Measurements from ENCODE around the gene PCSK1N.
"Not testable (repeated sequence)": the region's sequence is repeated elsewhere in the genome, so short reads cannot be mapped to it uniquely, and the experiment has no call there.

PCSK1N gene

GRCh38 chrX:48824066-48824465 is 11.3 kb downstream of the PCSK1N start:
- Histone ChIP-seq H3K4me3 (replicated peaks; ENCODE audit: insufficient read depth, low read length) (no peak overlapping the region), H3K27me3 (ENCODE audit: insufficient read depth, poor library complexity, severe bottlenecking) (peaks cover 3% of the 10 kb centered on the region), H3K27ac (replicated peaks) (no peak overlapping the region)
- TF ChIP-seq REST (IDR thresholded peaks at IDR 0.05; ENCODE audit: insufficient replicate concordance, low read depth) (no peak), GABPA (IDR thresholded peaks at IDR 0.05; ENCODE audit: low read depth) (no peak), POLR2AphosphoS5 (IDR thresholded peaks at IDR 0.05; ENCODE audit: low read depth) (no peak), SPI1 (IDR thresholded peaks at IDR 0.05; ENCODE audit: borderline replicate concordance, low read depth) (no peak), CTCF (IDR thresholded peaks at IDR 0.05; ENCODE audit: insufficient read depth, low read length) (no peak)
- no peak for DNase-seq (ENCODE audit: low read depth in 1 of 2, low spot score in 1 of 2)

- peaks cover 3% of the 10 kb centered on the region for H3K27me3 ChIP-seq (ENCODE audit: insufficient read depth, poor library complexity, severe bottlenecking)
- DNase-seq (ENCODE audit: low read depth in 1 of 2, low spot score in 1 of 2) = no peak
- no peak for TF ChIP-seq CTCF (IDR thresholded peaks at IDR 0.05; ENCODE audit: insufficient read depth, low read length)
- no peak for TF ChIP-seq SPI1 (IDR thresholded peaks at IDR 0.05; ENCODE audit: borderline replicate concordance, low read depth)
- no peak for TF ChIP-seq POLR2AphosphoS5 (IDR thresholded peaks at IDR 0.05; ENCODE audit: low read depth)
- no peak for TF ChIP-seq REST (IDR thresholded peaks at IDR 0.05; ENCODE audit: insufficient replicate concordance, low read depth)
- no peak overlapping the region for H3K4me3 ChIP-seq (replicated peaks; ENCODE audit: insufficient read depth, low read length)
- no peak overlapping the region for H3K27ac ChIP-seq (replicated peaks)
Observed at GRCh38 chrX:48823053-48823452, 12.4 kb downstream of the PCSK1N start.

- not testable (repeated sequence) for DNase-seq (ENCODE audit: low read depth in 1 of 2, low spot score in 1 of 2)
Observed at GRCh38 chrX:48819394-48819793, 16.0 kb downstream of the PCSK1N start.

GRCh38 chrX:48818866-48819265 is 16.5 kb downstream of the PCSK1N start:
- no peak overlapping the region for H3K27ac ChIP-seq (replicated peaks)
- no peak for TF ChIP-seq SPI1 (IDR thresholded peaks at IDR 0.05; ENCODE audit: borderline replicate concordance, low read depth)
- TF ChIP-seq CTCF (IDR thresholded peaks at IDR 0.05; ENCODE audit: insufficient read depth, low read length) = no peak
- TF ChIP-seq REST (IDR thresholded peaks at IDR 0.05; ENCODE audit: insufficient replicate concordance, low read depth) = no peak
- no peak for TF ChIP-seq POLR2AphosphoS5 (IDR thresholded peaks at IDR 0.05; ENCODE audit: low read depth)
- no peak for TF ChIP-seq GABPA (IDR thresholded peaks at IDR 0.05; ENCODE audit: low read depth)
- no peak for DNase-seq (ENCODE audit: low read depth in 1 of 2, low spot score in 1 of 2)
- H3K4me3 ChIP-seq (replicated peaks; ENCODE audit: insufficient read depth, low read length) = no peak overlapping the region
- H3K27me3 ChIP-seq (ENCODE audit: insufficient read depth, poor library complexity, severe bottlenecking) = no peaks in the 10 kb centered on the region

More at GRCh38 chrX:48819394-48819793, 16.0 kb downstream of the PCSK1N start:
- not testable (repeated sequence) for H3K4me3 ChIP-seq (replicated peaks; ENCODE audit: insufficient read depth, low read length); H3K27me3 ChIP-seq (ENCODE audit: insufficient read depth, poor library complexity, severe bottlenecking); H3K27ac ChIP-seq (replicated peaks)

Measured in HL-60 (cell line).